Measurements from ENCODE around the gene MARK4.

DNA sequence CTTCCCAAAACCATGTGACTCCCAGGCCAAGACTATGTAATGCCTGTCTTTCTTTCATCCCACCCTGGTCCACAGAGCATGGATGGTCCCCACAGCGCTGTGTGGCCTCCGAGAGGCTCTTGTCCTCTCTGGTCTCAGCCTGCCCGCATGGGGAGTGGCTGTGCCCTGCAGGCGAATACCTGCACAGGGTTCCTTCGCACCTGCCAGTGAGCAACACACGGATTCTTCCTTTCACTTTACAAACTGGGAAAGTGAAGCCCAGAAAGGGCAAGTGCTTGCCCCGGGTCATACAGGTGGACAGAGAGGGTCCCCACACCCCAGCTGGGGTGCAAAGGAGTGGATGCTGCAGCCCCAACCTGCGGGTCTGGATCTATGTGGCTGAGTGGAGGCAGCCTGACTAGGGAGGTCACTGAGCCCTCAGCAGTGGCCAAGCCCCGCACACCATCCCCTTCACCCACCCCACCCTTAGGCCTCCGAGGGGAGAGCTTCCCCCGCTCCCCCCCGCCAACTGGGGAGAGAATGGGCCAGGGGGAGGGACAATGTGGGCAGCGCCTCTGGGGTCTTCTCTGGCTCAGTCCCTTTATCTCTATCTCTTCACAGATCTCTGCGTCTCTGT is 747 bp upstream of the MARK4 start:
- TF ChIP-seq, protein P1, sequence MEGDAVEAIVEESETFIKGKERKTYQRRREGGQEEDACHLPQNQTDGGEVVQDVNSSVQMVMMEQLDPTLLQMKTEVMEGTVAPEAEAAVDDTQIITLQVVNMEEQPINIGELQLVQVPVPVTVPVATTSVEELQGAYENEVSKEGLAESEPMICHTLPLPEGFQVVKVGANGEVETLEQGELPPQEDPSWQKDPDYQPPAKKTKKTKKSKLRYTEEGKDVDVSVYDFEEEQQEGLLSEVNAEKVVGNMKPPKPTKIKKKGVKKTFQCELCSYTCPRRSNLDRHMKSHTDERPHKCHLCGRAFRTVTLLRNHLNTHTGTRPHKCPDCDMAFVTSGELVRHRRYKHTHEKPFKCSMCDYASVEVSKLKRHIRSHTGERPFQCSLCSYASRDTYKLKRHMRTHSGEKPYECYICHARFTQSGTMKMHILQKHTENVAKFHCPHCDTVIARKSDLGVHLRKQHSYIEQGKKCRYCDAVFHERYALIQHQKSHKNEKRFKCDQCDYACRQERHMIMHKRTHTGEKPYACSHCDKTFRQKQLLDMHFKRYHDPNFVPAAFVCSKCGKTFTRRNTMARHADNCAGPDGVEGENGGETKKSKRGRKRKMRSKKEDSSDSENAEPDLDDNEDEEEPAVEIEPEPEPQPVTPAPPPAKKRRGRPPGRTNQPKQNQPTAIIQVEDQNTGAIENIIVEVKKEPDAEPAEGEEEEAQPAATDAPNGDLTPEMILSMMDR (IDR thresholded peaks at IDR 0.05; ENCODE audit: insufficient read depth, low read length, poor library complexity, severe bottlenecking): no peak
- no peak for TF ChIP-seq EZH2phosphoT487 (conservative IDR thresholded peaks at IDR 0.05; ENCODE audit: low read length)

Measured in SU-DHL-6 (cell line).